ENCODE results near the gene CAVIN2.
A peak's percentile ranks its signal among the peaks of the same experiment; 100 is the strongest.

CAVIN2 gene

DNA sequence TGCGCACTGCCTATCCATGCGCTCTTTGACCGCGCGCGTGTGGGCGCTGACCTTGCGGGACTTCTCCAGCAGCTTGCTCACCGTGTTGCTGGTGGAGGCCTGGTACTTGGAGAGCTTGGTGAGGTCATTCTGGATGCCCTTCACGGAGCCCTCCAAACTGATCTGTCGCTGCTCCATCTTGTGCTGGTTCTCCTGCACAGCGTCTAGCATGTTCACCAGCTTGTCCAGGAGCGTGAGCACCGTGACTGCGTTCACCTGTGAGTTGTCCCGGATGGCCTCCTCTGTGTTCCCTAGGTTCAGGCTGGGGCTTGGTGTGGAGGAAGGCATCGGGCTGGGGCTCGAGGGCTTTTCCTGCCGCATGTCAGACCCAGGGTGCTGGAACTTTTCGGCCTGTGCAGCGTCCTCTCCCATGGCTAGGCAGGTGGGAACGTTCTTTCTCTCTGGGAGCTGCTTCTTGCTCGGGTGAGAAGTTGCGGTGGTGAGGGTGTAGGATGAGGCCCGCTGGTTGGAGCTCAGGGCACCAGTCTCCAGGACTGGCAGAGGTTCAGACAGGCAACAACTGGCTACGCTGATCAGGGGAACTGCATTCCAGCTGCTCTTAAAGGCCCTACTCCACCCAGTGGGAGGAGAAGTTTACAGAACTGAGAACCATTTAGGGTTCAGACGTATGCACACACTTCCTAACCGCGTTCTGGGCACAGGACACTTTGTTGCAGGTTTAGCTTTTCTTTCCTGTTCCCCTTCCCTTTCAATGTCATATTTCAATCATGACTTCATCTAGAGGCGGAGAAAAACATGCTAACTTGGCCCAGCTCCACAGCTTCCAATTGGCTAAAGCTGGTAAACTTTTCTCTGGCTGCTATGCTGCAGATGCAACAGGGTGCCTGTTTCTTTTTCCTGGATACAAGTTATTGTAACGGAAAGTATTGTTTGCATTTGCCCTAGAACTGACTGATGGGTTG, at the start of gene CAVIN2:
TSS of gene CAVIN2 (minus strand) at position 574 of the 962 bp plus-strand sequence. CDS start at position 411, 163 bp downstream.
- peak; percentile 56 for DNase-seq (ENCODE audit: extremely low read depth, low read depth)
- TF ChIP-seq, protein P1, sequence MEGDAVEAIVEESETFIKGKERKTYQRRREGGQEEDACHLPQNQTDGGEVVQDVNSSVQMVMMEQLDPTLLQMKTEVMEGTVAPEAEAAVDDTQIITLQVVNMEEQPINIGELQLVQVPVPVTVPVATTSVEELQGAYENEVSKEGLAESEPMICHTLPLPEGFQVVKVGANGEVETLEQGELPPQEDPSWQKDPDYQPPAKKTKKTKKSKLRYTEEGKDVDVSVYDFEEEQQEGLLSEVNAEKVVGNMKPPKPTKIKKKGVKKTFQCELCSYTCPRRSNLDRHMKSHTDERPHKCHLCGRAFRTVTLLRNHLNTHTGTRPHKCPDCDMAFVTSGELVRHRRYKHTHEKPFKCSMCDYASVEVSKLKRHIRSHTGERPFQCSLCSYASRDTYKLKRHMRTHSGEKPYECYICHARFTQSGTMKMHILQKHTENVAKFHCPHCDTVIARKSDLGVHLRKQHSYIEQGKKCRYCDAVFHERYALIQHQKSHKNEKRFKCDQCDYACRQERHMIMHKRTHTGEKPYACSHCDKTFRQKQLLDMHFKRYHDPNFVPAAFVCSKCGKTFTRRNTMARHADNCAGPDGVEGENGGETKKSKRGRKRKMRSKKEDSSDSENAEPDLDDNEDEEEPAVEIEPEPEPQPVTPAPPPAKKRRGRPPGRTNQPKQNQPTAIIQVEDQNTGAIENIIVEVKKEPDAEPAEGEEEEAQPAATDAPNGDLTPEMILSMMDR (IDR thresholded peaks at IDR 0.05; ENCODE audit: low read depth, low read length, missing control alignments): no peak
- H3K4me3 ChIP-seq (replicated peaks; ENCODE audit: low read depth, low read length): peak within 1 kb of the TSS; percentile 27

GRCh38 chr2:191895743-191896142, 48.9 kb upstream of the CAVIN2 start:
- no peak overlapping the region for H3K4me3 ChIP-seq (replicated peaks; ENCODE audit: low read depth, low read length)
- TF ChIP-seq, protein P1 (IDR thresholded peaks at IDR 0.05; ENCODE audit: low read depth, low read length, missing control alignments): no peak
- no peak for DNase-seq (ENCODE audit: extremely low read depth, low read depth)

DNA sequence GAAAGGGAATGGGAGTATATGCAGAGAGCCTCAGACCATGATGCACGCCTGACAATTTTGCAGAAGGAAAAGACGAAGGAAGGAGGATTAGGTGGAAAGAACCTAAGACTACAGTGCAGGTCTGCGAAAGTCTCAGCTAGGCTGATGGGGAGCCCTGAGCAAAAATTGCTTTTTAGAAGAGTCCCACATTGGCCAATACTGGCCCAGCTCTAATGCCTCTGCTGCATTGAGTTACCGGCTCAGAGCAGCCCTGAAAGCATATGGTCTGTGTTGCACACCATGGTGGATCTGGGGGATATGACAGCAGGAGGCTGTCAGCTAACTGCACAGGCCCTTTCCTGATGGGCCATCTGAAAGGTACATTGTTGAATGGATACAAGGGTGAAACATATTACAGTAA, 48.3 kb upstream of the CAVIN2 start:
- no peak overlapping the region for H3K4me3 ChIP-seq (replicated peaks; ENCODE audit: low read depth, low read length)
- no peak for DNase-seq (ENCODE audit: extremely low read depth, low read depth)
- TF ChIP-seq, protein P1 (IDR thresholded peaks at IDR 0.05; ENCODE audit: low read depth, low read length, missing control alignments): no peak

DNA sequence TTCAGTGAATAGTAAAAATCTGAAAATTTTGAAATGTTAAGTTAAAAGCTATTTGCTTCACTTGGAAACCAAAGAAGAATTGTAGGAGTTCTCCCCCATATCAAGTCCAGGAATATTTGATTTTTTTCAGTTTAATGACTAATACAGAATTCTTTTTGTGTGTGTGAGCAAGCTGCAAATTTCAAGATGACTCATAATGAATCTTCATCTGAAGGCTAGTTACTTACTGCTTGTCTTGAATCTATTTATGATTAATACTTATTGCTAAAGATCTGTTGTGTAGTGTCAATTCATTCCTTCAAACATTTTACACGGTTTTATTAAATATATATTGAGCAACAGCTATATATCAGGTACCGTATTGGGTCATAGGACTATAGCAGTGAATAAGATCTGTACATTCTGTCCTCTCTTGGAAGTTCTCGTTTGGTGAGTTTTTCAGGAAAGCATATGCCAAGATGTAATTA, 47.8 kb upstream of the CAVIN2 start:
- TF ChIP-seq, protein P1 (IDR thresholded peaks at IDR 0.05; ENCODE audit: low read depth, low read length, missing control alignments): no peak
- DNase-seq (ENCODE audit: extremely low read depth, low read depth): no peak
- H3K4me3 ChIP-seq (replicated peaks; ENCODE audit: low read depth, low read length): no peak overlapping the region

DNA sequence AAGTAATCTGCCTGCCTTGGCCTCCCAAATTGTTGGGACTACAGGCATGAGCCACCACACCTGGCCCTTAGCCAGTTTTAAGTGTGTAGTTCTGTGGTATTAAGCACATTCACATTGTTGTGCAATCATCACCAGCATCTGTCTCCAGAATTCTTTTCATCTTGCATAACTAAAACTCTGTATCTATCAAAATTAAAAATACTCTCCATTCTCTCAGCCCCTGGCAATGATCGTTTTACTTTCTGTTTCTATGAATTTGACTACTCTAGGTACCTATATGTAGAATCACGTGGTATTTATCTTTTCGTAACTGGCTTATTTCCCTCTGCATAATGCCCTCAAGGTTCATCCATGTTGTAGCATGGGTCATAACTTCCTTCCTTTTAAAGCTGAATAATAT, 45.5 kb upstream of the CAVIN2 start:
- no peak overlapping the region for H3K4me3 ChIP-seq (replicated peaks; ENCODE audit: low read depth, low read length)
- TF ChIP-seq, protein P1 (IDR thresholded peaks at IDR 0.05; ENCODE audit: low read depth, low read length, missing control alignments): no peak
- DNase-seq (ENCODE audit: extremely low read depth, low read depth): peak; percentile 21

- no peak for DNase-seq (ENCODE audit: extremely low read depth, low read depth)
- TF ChIP-seq, protein P1 (IDR thresholded peaks at IDR 0.05; ENCODE audit: low read depth, low read length, missing control alignments): no peak
- no peak overlapping the region for H3K4me3 ChIP-seq (replicated peaks; ENCODE audit: low read depth, low read length)
These were observed 44.8 kb upstream of the CAVIN2 start for GRCh38 chr2:191891656-191892055.
